Suprapubic skin (tissue), 4 donors: ENCODE results near the gene LRMDA.

Source experiments
- CTCF ChIP-seq, 2 donors: fragments of 200-600 bp in 1 of 2; fragments of 450-650 bp in 1 of 2; sonication (generic) in 1 of 2; IDR thresholded peaks; one replicate each; pipeline ENCODE4 v1.5.1; 2016 to 2019; ENCODE audit warnings: antibody characterized with exemption in 2 of 2, mild to moderate bottlenecking in 1 of 2, moderate library complexity in 1 of 2
- EP300 ChIP-seq: sonication (generic); formaldehyde crosslinking; IDR thresholded peaks from one replicate; pipeline ENCODE4 v1.6.1; 2017; ENCODE audit warnings: antibody characterized with exemption
- POLR2A ChIP-seq, 2 donors: fragments of 450-650 bp; IDR thresholded peaks; one replicate each; pipeline ENCODE4 v1.6.1; 2017; ENCODE audit warnings: antibody characterized with exemption in 2 of 2, mild to moderate bottlenecking in 2 of 2, moderate library complexity in 2 of 2
- POLR2AphosphoS5 ChIP-seq, 3 donors: sonication (generic); formaldehyde crosslinking; IDR thresholded peaks; one replicate each; pipeline ENCODE4 v1.6.1; 2017; ENCODE audit warnings: antibody characterized with exemption in 3 of 3

DNA sequence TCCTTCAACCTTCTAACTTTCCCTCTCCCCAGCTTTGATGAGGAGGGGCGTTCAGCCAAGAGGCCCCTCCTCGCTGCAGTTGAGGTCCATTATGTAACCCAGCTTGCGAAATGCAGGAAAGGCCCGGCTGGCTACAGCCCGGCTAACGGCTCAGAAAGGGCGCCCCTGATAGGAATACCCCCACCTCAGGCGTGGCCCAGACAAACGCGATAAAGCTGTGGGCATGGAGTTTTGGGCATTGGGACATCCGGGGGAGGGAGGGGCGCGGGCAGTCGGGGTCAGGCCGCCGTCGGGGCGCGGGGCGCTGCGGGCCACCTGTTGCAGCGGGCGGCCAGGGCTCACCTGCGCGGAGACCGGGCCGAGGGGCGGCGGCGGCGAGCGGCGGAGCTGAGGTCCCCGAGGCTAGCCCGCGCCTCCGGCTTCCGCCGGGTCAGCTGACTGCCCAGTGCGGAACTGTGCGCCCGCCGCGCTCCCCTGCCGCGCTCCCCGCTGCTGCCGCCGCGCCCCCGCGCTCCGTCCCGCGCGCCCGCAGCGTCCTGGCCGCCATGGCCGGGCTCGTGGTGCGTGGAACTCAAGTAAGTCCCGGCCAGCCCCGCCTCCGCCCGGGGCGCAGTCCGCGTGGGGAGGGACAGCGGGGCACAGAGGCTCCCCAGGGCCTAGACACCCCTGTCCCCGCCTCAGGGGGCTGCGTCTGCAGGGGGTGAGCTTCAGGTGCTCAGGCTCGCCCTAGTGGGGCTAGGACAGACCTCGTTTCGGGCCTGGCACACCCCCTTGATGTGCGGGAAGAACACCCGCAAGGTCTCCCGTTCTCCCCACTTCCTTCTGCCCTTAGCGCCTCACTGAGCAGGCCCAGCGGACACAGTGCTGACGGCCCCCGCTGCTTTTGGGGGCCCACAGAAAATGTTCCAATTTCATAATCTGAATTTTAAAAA, at the start of gene LRMDA:
- TF ChIP-seq EP300 (no peak), CTCF (IDR thresholded peaks at IDR 0.05) (no peak), POLR2A (IDR thresholded peaks at IDR 0.05) (no peak), POLR2AphosphoS5 (IDR thresholded peaks at IDR 0.05) (no peak)
